ENCODE measurements around the gene GPR173.

GPR173 gene

GRCh38 chrX:53048169-53049126 lies at the start of gene GPR173:
Gene GPR173 (plus strand): TSS chrX:53048789. CDS start chrX:53076622, 27,833 bp downstream.
- no peak for DNase-seq

- DNase-seq: no peak
Observed at GRCh38 chrX:53000447-53001135, 48.0 kb upstream of the GPR173 start.

GRCh38 chrX:53001958-53002357 lies 46.6 kb upstream of the GPR173 start:
- DNase-seq: no peak

- no peak for DNase-seq
Observed at GRCh38 chrX:53003111-53003510, 45.5 kb upstream of the GPR173 start.

GRCh38 chrX:53004038-53004437 lies 44.6 kb upstream of the GPR173 start:
- no peak for DNase-seq

DNA sequence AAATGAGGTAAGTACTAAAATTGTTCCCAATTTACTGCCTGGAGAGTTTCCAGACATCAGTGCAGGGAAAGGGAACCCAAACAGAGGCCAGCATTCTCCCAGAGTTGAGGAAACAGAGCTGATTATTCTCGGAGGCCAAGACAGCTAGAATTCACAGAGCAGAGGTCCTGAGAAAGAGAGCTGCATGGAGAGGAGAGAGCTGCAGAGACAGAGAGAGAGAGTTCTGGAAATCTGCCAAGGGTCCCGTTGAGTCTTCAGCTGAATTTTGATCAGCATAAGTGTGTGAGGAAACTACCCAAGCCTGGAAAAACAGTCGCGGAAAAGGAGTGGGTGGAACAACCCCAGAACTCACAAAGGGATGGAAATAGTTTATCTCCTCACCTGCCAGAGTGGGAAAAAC lies 43.8 kb upstream of the GPR173 start:
- no peak for DNase-seq

- no peak for DNase-seq
Observed at GRCh38 chrX:53005327-53005726, 43.3 kb upstream of the GPR173 start.

DNA sequence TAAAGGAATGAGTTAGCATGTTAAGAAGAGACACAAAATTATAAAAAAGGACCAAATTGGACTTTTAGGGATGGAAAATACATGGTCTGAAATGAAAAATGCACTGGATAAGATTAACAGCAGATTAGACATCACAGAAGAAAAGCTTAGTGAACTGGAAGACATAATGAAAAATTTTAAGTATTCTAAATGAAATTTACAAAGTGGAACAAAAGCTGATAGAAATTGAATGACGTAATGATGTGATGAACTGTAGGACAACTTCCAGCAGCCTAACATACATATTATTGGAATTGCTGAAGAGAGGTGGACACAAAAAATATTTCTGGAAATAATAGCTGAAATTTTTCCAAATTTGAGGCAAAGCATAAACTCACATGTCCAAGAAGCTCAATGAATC lies 39.6 kb upstream of the GPR173 start:
- no peak for DNase-seq

DNA sequence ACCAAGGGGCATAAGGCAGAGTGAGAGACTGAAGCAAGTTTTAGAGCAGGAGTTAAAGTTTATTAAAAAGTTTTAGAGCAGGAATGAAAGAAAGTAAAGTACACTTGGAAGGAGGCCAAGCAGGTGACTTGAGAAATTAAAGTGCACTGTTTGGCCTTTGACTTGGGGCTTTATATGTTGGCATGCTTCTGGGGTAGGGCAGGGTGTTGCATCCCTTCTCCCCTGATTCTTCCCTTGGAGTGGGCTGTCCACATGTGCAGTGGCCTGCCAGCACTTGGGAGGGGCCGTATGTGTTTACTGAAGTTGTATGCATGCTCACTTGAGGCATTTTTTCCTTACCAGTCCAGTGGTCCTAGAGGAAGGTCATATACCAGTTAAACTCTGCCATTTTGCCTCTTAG lies 35.3 kb upstream of the GPR173 start:
- no peak for DNase-seq

DNA sequence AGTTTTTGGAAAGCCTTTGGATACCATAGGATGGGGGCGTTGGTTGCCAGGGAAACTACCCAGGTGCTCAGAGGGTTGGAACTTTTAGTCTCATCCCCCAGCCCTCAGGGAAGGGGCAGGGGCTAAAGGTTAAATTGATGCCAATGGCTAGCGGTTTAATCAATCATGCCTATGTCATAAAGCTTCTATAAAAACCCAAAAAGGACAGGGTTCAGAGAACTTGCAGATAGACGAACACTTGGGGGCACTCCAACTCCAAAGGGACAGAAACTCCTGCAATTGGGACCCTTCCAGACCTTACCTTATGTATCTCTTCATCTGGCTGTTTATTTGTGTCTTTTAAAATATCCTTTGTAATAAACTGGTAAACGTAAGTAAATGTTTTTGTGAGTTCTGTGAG lies 30.0 kb upstream of the GPR173 start:
- no peak for DNase-seq

GRCh38 chrX:53022381-53022780 lies 26.2 kb upstream of the GPR173 start:
- DNase-seq: no peak

- DNase-seq: no peak
Observed at GRCh38 chrX:53028678-53029077, 19.9 kb upstream of the GPR173 start.

DNA sequence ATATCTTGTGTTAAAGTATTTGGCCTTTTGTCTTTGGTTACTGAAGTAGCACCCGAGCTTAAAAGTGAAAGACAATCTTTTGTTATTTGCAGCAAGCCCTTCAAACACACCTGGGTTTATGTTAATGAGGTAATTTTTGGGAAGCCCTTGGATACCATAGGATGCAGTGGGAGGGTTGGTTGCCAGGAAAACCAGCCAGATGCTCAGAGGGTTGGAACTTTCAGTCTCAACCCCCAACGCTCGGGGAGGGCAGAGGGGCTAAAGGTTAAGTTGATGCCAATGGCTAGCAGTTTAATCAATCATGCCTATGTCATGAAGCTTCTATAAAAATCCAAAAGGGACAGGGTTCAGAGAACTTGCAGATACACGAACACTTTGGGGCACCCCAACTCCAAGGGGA lies 17.2 kb upstream of the GPR173 start:
- DNase-seq: no peak

DNA sequence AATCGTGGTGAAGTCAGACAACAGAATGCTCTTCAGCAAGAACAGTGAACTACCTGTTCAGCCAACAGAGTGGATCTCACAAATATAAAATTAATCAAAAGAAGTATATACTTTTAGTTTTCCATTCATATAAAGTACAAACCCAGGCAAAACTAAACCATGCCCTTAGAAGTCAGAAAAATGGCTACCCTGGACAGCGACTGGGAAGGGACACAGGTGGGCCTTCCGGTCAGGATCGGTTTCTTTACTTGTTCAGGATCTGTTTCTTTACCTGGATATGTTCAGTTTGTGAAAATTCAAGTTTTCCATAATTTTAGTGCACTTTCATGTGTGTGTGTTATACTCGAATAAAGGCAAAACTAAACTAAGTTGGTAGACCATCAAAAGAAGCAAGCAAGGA lies 12.4 kb upstream of the GPR173 start:
- DNase-seq: no peak

DNA sequence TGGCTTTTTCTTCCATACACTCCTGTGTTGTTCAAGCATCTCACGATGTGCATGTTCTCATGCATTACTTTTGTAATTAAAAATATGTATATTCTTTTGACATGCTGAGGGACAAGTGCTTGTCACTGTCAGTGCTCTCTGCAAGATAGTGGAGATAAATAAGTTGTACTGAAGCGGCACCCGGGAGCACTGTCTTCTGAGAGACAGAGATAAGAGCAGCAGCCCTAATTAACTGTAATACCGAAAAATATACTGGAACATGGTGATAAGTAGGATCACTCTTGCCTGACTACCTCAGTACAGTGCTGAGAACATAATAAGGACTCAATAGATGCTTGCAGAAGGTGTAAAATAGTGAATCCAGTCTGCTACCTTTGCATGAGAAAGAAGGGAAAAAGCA lies 9.4 kb upstream of the GPR173 start:
- no peak for DNase-seq

DNA sequence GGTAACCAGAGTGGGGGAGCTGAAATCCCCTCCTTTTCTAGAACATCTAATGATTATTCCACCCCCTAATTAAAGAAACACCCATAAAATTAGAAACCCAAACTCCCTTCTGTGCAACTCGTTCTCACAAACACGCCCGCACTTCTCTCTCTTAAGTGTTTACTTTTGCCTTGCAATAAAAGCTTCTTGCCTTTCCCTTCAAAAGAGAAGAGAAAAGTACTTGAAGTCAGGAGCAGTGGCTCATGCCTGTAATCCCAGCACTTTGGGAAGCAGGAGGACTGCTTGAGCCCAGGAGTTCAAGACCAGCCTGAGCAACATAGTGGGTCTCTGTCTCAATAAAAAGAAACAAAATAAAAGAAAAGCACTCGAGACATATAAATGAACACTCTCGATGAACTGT lies 3.6 kb upstream of the GPR173 start:
- DNase-seq: no peak

DNA sequence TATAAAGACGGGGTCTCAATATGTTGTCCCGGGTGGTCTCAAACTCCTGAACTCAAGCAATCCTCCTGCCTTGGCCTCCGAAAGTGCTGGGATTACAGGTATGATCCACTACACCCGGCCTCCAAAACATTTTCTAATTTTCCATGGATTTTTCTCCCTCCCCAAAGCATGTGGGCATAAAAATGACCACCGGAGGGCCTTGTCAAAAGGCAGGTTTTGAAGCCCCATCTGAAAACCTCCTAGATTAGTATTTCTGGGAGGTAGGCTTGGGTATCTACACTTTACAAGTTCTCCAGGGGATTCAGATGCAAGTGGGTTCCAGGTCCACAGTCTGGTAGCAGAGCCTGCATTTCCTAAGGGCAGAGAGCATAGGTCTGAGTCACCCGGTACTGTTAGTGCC lies 1.4 kb upstream of the GPR173 start:
- no peak for DNase-seq

DNA sequence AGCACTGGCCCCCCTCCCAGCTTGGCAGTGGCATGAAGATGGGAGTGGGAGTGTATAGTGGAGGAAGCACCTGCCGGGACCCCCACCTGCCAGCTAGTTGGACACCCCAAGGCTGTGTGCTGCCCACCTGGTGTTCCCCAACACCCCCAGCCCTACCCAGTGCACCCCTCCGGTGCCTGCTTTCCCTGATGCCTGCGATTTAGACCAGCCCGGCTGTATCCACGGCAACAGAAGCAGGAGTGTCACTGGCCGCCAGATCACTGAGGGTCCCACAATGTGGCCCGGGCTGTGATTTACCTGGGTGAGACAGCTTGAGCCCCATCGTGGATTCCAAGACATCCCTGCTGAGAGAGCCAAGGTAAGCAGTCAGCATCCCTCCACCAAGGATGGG lies 533 bp downstream of the GPR173 start:
- no peak for DNase-seq

- DNase-seq: no peak
Observed at GRCh38 chrX:53050841-53051240, 2.3 kb downstream of the GPR173 start.

- no peak for DNase-seq
Observed at GRCh38 chrX:53055244-53055849, 6.8 kb downstream of the GPR173 start.

GRCh38 chrX:53056292-53056691 lies 7.7 kb downstream of the GPR173 start:
- DNase-seq: no peak

DNA sequence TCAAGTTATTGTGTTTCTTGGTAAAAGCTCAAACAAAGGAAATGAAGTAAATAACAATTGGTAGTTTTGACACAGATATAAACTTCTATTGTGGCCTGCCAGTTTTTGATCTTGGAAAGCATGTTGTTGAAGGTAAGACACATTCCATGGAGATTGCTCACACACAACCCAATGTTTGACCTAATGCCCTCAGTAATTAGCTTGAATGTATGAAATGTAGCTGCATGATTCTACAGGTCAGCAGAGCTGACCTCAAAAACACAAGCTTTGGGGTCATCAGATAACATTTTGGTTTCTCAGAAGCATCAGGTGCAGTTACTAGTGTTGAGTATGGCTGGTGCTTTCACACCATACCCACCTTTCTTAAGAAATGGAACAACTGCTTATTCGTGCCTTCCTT lies 16.5 kb downstream of the GPR173 start:
- DNase-seq: no peak

DNA sequence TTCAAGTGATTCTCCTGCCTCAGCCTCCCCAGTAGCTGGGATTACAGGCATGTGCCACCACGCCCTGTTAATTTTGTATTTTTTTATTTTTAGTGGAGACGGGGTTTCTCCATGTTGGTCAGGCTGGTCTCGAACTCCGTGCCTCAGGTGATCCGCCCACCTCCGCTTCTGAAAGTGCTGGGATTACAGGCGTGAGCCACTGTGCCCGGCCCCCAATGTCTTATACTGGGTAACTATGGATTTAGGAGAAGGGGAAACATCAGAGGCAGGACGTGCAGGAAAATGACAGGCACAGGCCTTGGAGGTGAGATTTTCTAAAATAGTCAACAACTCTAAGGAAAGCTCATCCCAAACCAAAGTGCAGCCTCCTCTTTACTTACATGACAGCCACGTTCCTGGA lies 22.5 kb downstream of the GPR173 start:
- DNase-seq: no peak
